ENCODE measurements around the gene QTRT2. TPM values are rescaled to one million over a fixed set of nuclear protein-coding genes. Genes with fewer than 3 reads are reported as not detected.

Gene QTRT2
- total RNA-seq, 1 experiment from 2014 or later: 84.1 TPM

DNA sequence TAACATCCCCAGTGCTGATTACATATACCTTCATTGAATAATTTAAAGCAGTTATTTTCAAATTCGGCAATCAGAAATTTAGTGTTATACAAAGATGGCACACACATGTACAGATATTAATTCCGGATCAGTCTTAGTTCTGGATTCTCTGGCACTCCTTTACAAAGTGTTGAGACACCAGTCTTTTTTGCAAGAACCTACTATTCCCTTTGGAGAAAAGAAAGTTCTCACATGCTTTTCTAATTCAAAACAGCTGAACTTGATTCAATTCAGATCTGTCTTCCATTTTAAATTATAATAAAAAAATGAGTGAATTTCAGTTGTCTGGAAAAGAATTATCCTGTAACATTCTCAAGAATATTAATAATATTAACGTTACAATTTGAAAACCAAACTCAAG, 20.6 kb upstream of the QTRT2 start:
- H4K5ac ChIP-seq (ENCODE audit: insufficient read length, low read depth, low read length): no peak overlapping the region
- no peak overlapping the region for H3K4ac ChIP-seq (ENCODE audit: low read depth, low read length)
- H3K18ac ChIP-seq (ENCODE audit: insufficient read length, low read depth, low read length): no peak overlapping the region
- no peaks in the 10 kb centered on the region for H3K9me3 ChIP-seq (ENCODE audit: control insufficient read depth, low read depth, low read length)
- H3T11ph ChIP-seq (ENCODE audit: low read length): no peak overlapping the region
- H4K8ac ChIP-seq (replicated peaks; ENCODE audit: insufficient read length, low read depth, low read length): no peak overlapping the region
- no peak overlapping the region for H3K14ac ChIP-seq (ENCODE audit: insufficient read depth, low read length)
- TF ChIP-seq, protein P1, sequence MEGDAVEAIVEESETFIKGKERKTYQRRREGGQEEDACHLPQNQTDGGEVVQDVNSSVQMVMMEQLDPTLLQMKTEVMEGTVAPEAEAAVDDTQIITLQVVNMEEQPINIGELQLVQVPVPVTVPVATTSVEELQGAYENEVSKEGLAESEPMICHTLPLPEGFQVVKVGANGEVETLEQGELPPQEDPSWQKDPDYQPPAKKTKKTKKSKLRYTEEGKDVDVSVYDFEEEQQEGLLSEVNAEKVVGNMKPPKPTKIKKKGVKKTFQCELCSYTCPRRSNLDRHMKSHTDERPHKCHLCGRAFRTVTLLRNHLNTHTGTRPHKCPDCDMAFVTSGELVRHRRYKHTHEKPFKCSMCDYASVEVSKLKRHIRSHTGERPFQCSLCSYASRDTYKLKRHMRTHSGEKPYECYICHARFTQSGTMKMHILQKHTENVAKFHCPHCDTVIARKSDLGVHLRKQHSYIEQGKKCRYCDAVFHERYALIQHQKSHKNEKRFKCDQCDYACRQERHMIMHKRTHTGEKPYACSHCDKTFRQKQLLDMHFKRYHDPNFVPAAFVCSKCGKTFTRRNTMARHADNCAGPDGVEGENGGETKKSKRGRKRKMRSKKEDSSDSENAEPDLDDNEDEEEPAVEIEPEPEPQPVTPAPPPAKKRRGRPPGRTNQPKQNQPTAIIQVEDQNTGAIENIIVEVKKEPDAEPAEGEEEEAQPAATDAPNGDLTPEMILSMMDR (conservative IDR thresholded peaks at IDR 0.05): no peak
- H3K4me3 Mint-ChIP-seq: no peak overlapping the region
- no peaks in the 10 kb centered on the region for H3K27me3 Mint-ChIP-seq (ENCODE audit: low read depth)
- H3K56ac ChIP-seq (ENCODE audit: insufficient read length, low read depth, low read length): no peak overlapping the region
- no peak overlapping the region for H4K91ac ChIP-seq (ENCODE audit: insufficient read length, low read depth, low read length)
- H2BK120ac ChIP-seq (ENCODE audit: low read depth, low read length, poor library complexity, severe bottlenecking): no peak overlapping the region
- H3K36me3 Mint-ChIP-seq (ENCODE audit: insufficient read depth in 1 of 3, low read depth in 3 of 3): no peaks in the 10 kb centered on the region; a peak in 1 of 7 replicates
- no peak overlapping the region for H2BK12ac ChIP-seq (ENCODE audit: insufficient read length, low read depth, low read length)
- no peak overlapping the region for H3K27ac Mint-ChIP-seq
- H3K23me2 ChIP-seq (ENCODE audit: insufficient read length, low read depth, low read length, poor library complexity, severe bottlenecking): no peaks in the 10 kb centered on the region
- H3K79me2 ChIP-seq (ENCODE audit: insufficient read depth, low read length): no peaks in the 10 kb centered on the region
- H2AFZ ChIP-seq (ENCODE audit: low read length): no peak overlapping the region
- WGBS (ENCODE audit: extremely low coverage, insufficient read length, low lambda C conversion rate): no CpG with 5 or more reads among the region's 3 CpGs
- no peaks in the 10 kb centered on the region; a peak in 1 of 5 replicates for H3K9me3 Mint-ChIP-seq
- no peak overlapping the region for H3K9ac ChIP-seq (ENCODE audit: extremely low read depth, insufficient read length, low read length)
- no peaks in the 10 kb centered on the region for H4K20me1 ChIP-seq (ENCODE audit: control insufficient read depth, insufficient read depth, insufficient read length)
- no peak overlapping the region for H2AK5ac ChIP-seq (ENCODE audit: insufficient read length, low read length)
- DNase-seq: no peak
- H3K27ac ChIP-seq (ENCODE audit: insufficient read length, low read depth, low read length): no peak overlapping the region
- no peak overlapping the region for H2BK20ac ChIP-seq (ENCODE audit: low read depth, low read length, poor library complexity, severe bottlenecking)
- H3K23ac ChIP-seq (ENCODE audit: insufficient read length, low read depth, low read length): no peak overlapping the region
- peaks cover 11 to 14% of the 10 kb centered on the region in 2 experiments for H3K4me1 Mint-ChIP-seq
- no peak overlapping the region for H3K4me2 ChIP-seq (ENCODE audit: insufficient read depth, insufficient read length, low read length)
- H3K4me1 ChIP-seq (ENCODE audit: insufficient read depth, low read length): no peaks in the 10 kb centered on the region
- H2BK5ac ChIP-seq (ENCODE audit: insufficient read length, low read length): no peak overlapping the region
- no peak overlapping the region for H2BK15ac ChIP-seq (ENCODE audit: low read depth, low read length)
- no peaks in the 10 kb centered on the region for H3K79me1 ChIP-seq (ENCODE audit: insufficient read depth, low read depth, low read length, poor library complexity, severe bottlenecking)
- H3K27me3 ChIP-seq (ENCODE audit: insufficient read depth, low read length): no peaks in the 10 kb centered on the region

Measured in H9 (cell line).